ENCODE results near the gene GNG8.
A peak's percentile ranks its signal among the peaks of the same experiment; 100 is the strongest.

Gene GNG8

GRCh38 chr19:46635920-46636761 lies at the start of gene GNG8:
TSS of gene GNG8 (minus strand) at chr19:46636202. CDS start at chr19:46634682, 1,520 bp downstream.
- DNase-seq = peak; percentile 61

- DNase-seq = no peak
Measured at GRCh38 chr19:46685189-46685588, 49.2 kb upstream of the GNG8 start.

GRCh38 chr19:46678110-46678732 lies 42.2 kb upstream of the GNG8 start:
- peak; percentile 19 for DNase-seq

GRCh38 chr19:46674416-46675178 lies 38.6 kb upstream of the GNG8 start:
- peak; percentile 19 for DNase-seq

- DNase-seq = peak; percentile 8
Measured at GRCh38 chr19:46670813-46671212, 34.8 kb upstream of the GNG8 start.

- no peak for DNase-seq
Measured at GRCh38 chr19:46668662-46669061, 32.7 kb upstream of the GNG8 start.

GRCh38 chr19:46665072-46665471 lies 29.1 kb upstream of the GNG8 start:
- DNase-seq = no peak

- DNase-seq = peak; percentile 92
Measured at GRCh38 chr19:46661735-46662592, 26.0 kb upstream of the GNG8 start.

GRCh38 chr19:46661020-46661731 lies 25.2 kb upstream of the GNG8 start, which contains the start of gene DACT3:
TSS of gene DACT3 (minus strand) at chr19:46661182. CDS start at chr19:46661064, 118 bp downstream.
- DNase-seq = peak; percentile 100

GRCh38 chr19:46660551-46661019 lies 24.6 kb upstream of the GNG8 start:
- peak; percentile 54 for DNase-seq

- peak; percentile 49 for DNase-seq
Measured at GRCh38 chr19:46660008-46660517, 24.1 kb upstream of the GNG8 start.

- DNase-seq = peak; percentile 30
Measured at GRCh38 chr19:46659151-46660007, 23.4 kb upstream of the GNG8 start.

GRCh38 chr19:46656541-46656940 lies 20.5 kb upstream of the GNG8 start:
- DNase-seq = no peak

- DNase-seq = no peak
Measured at GRCh38 chr19:46654621-46655152, 18.7 kb upstream of the GNG8 start.

- no peak for DNase-seq
Measured at GRCh38 chr19:46650445-46650844, 14.4 kb upstream of the GNG8 start.

- no peak for DNase-seq
Measured at GRCh38 chr19:46648961-46649960, 13.3 kb upstream of the GNG8 start.

GRCh38 chr19:46648060-46648960 lies 12.3 kb upstream of the GNG8 start:
- no peak for DNase-seq

- no peak for DNase-seq
Measured at GRCh38 chr19:46646402-46646801, 10.4 kb upstream of the GNG8 start.

Data from NCI-H69 (cell line).